HCT116 (cell line): Measurements from ENCODE around the gene SH3RF2.

Experiments
- CTCF ChIP-seq, 3 experiments: fragments of 200-600 bp in 1 of 3; sonication (generic) in 1 of 3; IDR thresholded peaks in 2 of 3; conservative IDR thresholded peaks in 1 of 3; 2 replicates each; pipeline ENCODE4 v1.5.1; 2012 to 2017; ENCODE audit warnings: low read depth in 2 of 3, low read length in 2 of 3, antibody characterized with exemption in 1 of 3, borderline replicate concordance in 1 of 3, control low read depth in 1 of 3, mild to moderate bottlenecking in 1 of 3, mixed read lengths in 1 of 3, mixed run types in 1 of 3, moderate library complexity in 1 of 3; ENCODE audit not compliant: insufficient read depth in 1 of 3
- RAD21 ChIP-seq: IDR thresholded peaks from 2 replicates; pipeline ENCODE4 v1.6.1; 2012; ENCODE audit warnings: low read depth, mild to moderate bottlenecking
- SRF ChIP-seq: IDR thresholded peaks from 2 replicates; pipeline ENCODE4 v1.6.1; 2012; ENCODE audit warnings: low read depth

- no peak for TF ChIP-seq CTCF (IDR thresholded peaks at IDR 0.05 in 2 of 3, conservative IDR thresholded peaks at IDR 0.05 in 1 of 3; ENCODE audit: borderline replicate concordance in 1 of 3, insufficient read depth in 1 of 3, low read depth in 2 of 3, low read length in 2 of 3)
- no peak for TF ChIP-seq SRF
- no peak for TF ChIP-seq RAD21
Observed at GRCh38 chr5:146078566-146078965, 142.2 kb downstream of the SH3RF2 start.
